Neutrophil (primary cell): ENCODE measurements around the gene GPR65.
"Not testable (repeated sequence)": the region's sequence is repeated elsewhere in the genome, so short reads cannot be mapped to it uniquely, and the experiment has no call there.

Source experiments
- H3K27ac ChIP-seq: fragments of 200-600 bp; sonication (generic); 2 replicates; pipeline ENCODE4 v1.5.1; 2016; ENCODE audit warnings: mild to moderate bottlenecking, moderate library complexity
- H3K27me3 ChIP-seq: fragments of 200-600 bp; sonication (generic); 2 replicates; pipeline ENCODE4 v1.6.0; 2016; ENCODE audit warnings: mild to moderate bottlenecking
- H3K36me3 ChIP-seq: fragments of 200-600 bp; sonication (generic); 2 replicates; pipeline ENCODE4 v1.5.1; 2017
- H3K4me1 ChIP-seq, 2 experiments: fragments of 200-600 bp in 1 of 2; sonication (generic) in 1 of 2; 1 replicate in 1 of 2; 2 replicates in 1 of 2; pipeline versions ENCODE4 v1.5.1 to v1.6.1; 2013 to 2016; ENCODE audit warnings: low read depth in 1 of 2, low read length in 1 of 2, mild to moderate bottlenecking in 1 of 2, moderate library complexity in 1 of 2; ENCODE audit not compliant: control insufficient read depth in 1 of 2, insufficient read depth in 1 of 2
- H3K4me3 ChIP-seq, 2 experiments: fragments of 200-600 bp in 1 of 2; sonication (generic) in 1 of 2; 1 replicate in 1 of 2; 2 replicates in 1 of 2; pipeline ENCODE4 v1.5.1; 2013 to 2016; ENCODE audit warnings: low read depth in 1 of 2, low read length in 1 of 2, mild to moderate bottlenecking in 1 of 2, moderate library complexity in 1 of 2
- H3K9me3 ChIP-seq: fragments of 200-600 bp; sonication (generic); 2 replicates; pipeline ENCODE4 v1.5.1; 2016
- TF ChIP-seq, protein P1 (sequence below): fragments of 200-600 bp; sonication (generic); IDR thresholded peaks from 2 replicates; pipeline ENCODE4 v1.5.1; 2016; ENCODE audit warnings: antibody characterized with exemption

GPR65 gene

GRCh38 chr14:88017535-88017934 lies 12.6 kb downstream of the GPR65 start:
- H3K36me3 ChIP-seq: peaks cover 10% of the 10 kb centered on the region
- H3K4me3 ChIP-seq: no peak overlapping the region
- H3K9me3 ChIP-seq: no peaks in the 10 kb centered on the region

GRCh38 chr14:88023658-88024187 lies 18.8 kb downstream of the GPR65 start:
- TF ChIP-seq, protein P1, sequence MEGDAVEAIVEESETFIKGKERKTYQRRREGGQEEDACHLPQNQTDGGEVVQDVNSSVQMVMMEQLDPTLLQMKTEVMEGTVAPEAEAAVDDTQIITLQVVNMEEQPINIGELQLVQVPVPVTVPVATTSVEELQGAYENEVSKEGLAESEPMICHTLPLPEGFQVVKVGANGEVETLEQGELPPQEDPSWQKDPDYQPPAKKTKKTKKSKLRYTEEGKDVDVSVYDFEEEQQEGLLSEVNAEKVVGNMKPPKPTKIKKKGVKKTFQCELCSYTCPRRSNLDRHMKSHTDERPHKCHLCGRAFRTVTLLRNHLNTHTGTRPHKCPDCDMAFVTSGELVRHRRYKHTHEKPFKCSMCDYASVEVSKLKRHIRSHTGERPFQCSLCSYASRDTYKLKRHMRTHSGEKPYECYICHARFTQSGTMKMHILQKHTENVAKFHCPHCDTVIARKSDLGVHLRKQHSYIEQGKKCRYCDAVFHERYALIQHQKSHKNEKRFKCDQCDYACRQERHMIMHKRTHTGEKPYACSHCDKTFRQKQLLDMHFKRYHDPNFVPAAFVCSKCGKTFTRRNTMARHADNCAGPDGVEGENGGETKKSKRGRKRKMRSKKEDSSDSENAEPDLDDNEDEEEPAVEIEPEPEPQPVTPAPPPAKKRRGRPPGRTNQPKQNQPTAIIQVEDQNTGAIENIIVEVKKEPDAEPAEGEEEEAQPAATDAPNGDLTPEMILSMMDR: no peak
- Histone ChIP-seq H3K4me1 (no peaks in the 10 kb centered on the region), H3K9me3 (no peaks in the 10 kb centered on the region), H3K27ac (no peak overlapping the region), H3K27me3 (no peaks in the 10 kb centered on the region), H3K36me3 (no peaks in the 10 kb centered on the region), H3K4me3 (no peak overlapping the region)

More at GRCh38 chr14:88017535-88017934, 12.6 kb downstream of the GPR65 start:
- Histone ChIP-seq H3K27ac (no peak overlapping the region), H3K27me3 (no peaks in the 10 kb centered on the region), H3K4me1 (peaks cover 8 to 10% of the 10 kb centered on the region in 2 experiments)
- TF ChIP-seq, protein P1: no peak

DNA sequence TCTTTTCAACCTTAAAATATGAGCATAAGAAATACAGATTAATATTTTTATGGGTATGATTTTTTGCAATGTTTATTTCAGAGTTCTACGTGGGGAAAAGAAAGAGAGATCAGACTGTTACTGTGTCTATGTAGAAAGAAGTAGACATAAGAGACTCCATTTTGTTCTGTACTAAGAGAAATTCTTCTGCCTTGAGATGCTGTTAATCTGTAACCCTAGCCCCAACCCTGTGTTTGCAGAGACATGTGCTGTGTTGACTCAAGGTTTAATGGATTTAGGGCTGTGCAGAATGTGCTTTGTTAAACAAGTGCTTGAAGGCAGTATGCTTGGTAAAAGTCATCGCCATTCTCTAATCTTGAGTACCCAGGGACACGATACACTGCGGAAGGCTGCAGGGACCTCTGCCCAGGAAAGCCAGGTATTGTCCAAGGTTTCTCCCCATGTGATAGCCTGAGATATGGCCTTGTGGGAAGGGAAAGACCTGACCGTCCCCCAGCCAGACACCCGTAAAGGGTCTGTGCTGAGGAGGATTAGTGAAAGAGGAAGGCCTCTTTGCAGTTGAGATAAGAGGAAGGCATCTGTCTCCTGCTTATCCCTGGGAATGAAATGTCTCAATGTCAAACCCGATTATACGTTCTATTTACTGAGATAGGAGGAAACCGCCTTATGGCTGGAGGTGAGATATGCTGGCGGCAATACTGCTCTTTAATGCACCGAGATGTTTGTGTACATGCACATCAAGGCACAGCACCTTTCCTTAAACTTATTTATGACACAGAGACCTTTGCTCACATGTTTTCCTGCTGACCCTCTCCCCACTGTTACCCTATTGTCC lies 19.5 kb downstream of the GPR65 start:
- H3K27ac ChIP-seq, H3K4me1 ChIP-seq: not testable (repeated sequence)

GRCh38 chr14:88025313-88025712 lies 20.4 kb downstream of the GPR65 start:
- Histone ChIP-seq H3K4me3 (no peak overlapping the region), H3K4me1 (no peaks in the 10 kb centered on the region), H3K27me3 (no peaks in the 10 kb centered on the region), H3K9me3 (no peaks in the 10 kb centered on the region), H3K27ac (no peak overlapping the region), H3K36me3 (no peaks in the 10 kb centered on the region)
- TF ChIP-seq, protein P1: no peak

More for the DNA sequence above, 19.5 kb downstream of the GPR65 start:
- H3K4me3 ChIP-seq, H3K36me3 ChIP-seq, H3K9me3 ChIP-seq, H3K27me3 ChIP-seq: not testable (repeated sequence)

- Histone ChIP-seq H3K4me1 (no peaks in the 10 kb centered on the region), H3K27me3 (no peaks in the 10 kb centered on the region), H3K9me3 (no peaks in the 10 kb centered on the region), H3K4me3 (no peak overlapping the region), H3K36me3 (no peaks in the 10 kb centered on the region), H3K27ac (no peak overlapping the region)
- TF ChIP-seq, protein P1: no peak
These were observed 22.0 kb downstream of the GPR65 start for GRCh38 chr14:88026890-88027289.

DNA sequence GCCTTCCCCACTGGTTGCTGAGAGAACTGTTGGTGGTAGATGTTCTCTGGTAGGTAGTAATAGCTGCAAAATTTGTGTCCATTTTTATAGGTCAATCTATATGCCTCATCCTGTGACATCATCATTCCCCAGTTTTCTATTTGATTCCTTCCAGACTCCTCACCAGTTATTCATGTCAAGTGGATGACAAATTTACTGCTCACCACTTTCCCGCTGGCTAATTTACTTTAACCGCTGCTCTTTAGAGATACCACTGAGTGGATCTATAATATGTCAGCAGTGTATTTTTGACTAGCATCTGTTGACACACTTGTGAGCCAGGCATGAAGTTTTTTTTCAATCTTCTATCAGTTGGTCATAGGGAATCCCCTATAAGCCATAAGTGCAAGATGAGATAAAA lies 24.6 kb downstream of the GPR65 start:
- H3K36me3 ChIP-seq: no peaks in the 10 kb centered on the region
- H3K4me1 ChIP-seq: peaks cover 0 to 13% of the 10 kb centered on the region in 2 experiments
- no peak overlapping the region for H3K27ac ChIP-seq
- no peaks in the 10 kb centered on the region for H3K9me3 ChIP-seq
- TF ChIP-seq, protein P1: no peak
- H3K4me3 ChIP-seq: no peak overlapping the region
- no peaks in the 10 kb centered on the region for H3K27me3 ChIP-seq
